NT2/D1 (cell line): ENCODE data around the gene LAMP1.
"Not testable (repeated sequence)": the region's sequence is repeated elsewhere in the genome, so short reads cannot be mapped to it uniquely, and the experiment has no call there.

Experiments
- DNase-seq: peaks from one replicate; pipeline ENCODE4 v3.0.0-alpha.2; 2011; ENCODE audit warnings: low read depth, low spot score
- H3K27me3 ChIP-seq: 2 replicates; pipeline ENCODE4 v1.6.0; 2011; ENCODE audit warnings: mild to moderate bottlenecking; ENCODE audit not compliant: insufficient read length, insufficient read depth
- H3K36me3 ChIP-seq: 2 replicates; pipeline ENCODE4 v1.6.1; 2011; ENCODE audit warnings: mild to moderate bottlenecking, low read length, mixed read lengths; ENCODE audit not compliant: insufficient read depth, insufficient read length
- H3K4me1 ChIP-seq: 2 replicates; pipeline ENCODE4 v1.5.1; 2011; ENCODE audit not compliant: insufficient read depth, insufficient read length
- H3K4me3 ChIP-seq: 2 replicates; pipeline ENCODE4 v1.5.1; 2011; ENCODE audit warnings: low read depth; ENCODE audit not compliant: insufficient read length
- H3K9ac ChIP-seq: 2 replicates; pipeline ENCODE4 v1.6.0; 2011; ENCODE audit warnings: low read depth; ENCODE audit not compliant: insufficient read length
- H3K9me3 ChIP-seq: 2 replicates; pipeline ENCODE4 v1.5.1; 2011; ENCODE audit warnings: mild to moderate bottlenecking, low read length; ENCODE audit not compliant: insufficient read depth
- SUZ12 ChIP-seq: IDR thresholded peaks from 2 replicates; pipeline ENCODE4 v1.6.1; 2011; ENCODE audit not compliant: insufficient read length, insufficient read depth; ENCODE audit errors: extremely low read depth
- YY1 ChIP-seq: IDR thresholded peaks from 2 replicates; pipeline ENCODE4 v1.6.1; 2011; ENCODE audit not compliant: insufficient read length, insufficient read depth
- ZNF274 ChIP-seq: IDR thresholded peaks from 2 replicates; pipeline ENCODE4 v1.6.1; 2011; ENCODE audit warnings: mild to moderate bottlenecking, low read depth, low read length

Gene LAMP1

DNA sequence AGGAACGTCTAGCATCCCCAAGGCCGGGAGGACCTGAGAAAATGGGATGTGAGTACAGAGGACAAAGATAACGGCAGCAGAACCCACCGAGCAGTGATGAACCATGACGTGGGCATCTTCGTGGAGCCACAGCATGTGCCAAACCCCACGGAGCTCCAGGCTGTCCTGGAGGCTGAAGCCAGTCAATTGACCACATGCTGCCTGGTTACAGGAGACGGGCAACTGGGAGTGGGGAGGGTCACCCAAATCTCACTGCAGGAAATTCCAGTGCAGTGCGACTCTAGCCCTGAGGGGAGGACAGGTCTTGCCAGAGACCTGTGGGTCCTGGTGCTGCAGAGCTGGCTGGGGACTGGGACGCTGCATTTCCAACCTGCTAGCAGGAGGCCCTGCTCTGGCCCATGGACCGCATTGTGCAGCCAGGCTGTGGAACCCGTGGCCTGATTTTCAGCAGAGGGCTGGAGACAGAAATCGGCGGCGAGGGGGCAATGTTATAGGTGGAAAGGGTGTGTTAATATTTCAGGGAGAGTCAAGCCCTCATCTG lies 70.1 kb downstream of the LAMP1 start:
- H3K4me1 ChIP-seq, result peaks cover 19% of the 10 kb centered on the region
- H3K9me3 ChIP-seq, result no peaks in the 10 kb centered on the region
- no peak overlapping the region for H3K4me3 ChIP-seq
- no peaks in the 10 kb centered on the region for H3K36me3 ChIP-seq
- H3K9ac ChIP-seq, result no peak overlapping the region
- TF ChIP-seq ZNF274 (no peak), YY1 (no peak), SUZ12 (no peak)
- no peaks in the 10 kb centered on the region for H3K27me3 ChIP-seq
- DNase-seq, result no peak

DNA sequence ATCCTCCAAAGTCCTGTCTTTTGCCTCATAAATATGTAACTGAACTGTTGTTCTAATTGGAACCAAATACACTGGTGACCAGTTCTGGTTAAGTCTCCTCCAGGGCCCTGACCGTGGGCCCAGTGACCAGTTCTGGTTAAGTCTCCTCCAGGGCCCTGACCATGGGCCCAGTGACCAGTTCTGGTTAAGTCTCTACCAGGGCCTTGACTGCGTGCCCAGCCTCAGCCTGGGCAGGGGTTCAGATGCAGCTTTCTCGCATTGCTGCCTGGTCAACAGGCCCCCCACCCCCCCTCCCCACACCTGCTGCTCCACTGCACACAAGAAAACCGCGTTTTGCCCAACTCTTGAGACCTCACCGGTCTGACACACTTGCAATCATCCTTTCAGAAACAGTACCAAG lies 70.7 kb downstream of the LAMP1 start:
- no peaks in the 10 kb centered on the region for H3K27me3 ChIP-seq
- no peak overlapping the region for H3K4me3 ChIP-seq
- DNase-seq, result no peak
- peaks cover 19% of the 10 kb centered on the region for H3K4me1 ChIP-seq
- H3K36me3 ChIP-seq, result no peaks in the 10 kb centered on the region
- H3K9ac ChIP-seq, result no peak overlapping the region
- H3K9me3 ChIP-seq, result no peaks in the 10 kb centered on the region
- TF ChIP-seq YY1 (no peak), ZNF274 (no peak), SUZ12 (no peak)

DNA sequence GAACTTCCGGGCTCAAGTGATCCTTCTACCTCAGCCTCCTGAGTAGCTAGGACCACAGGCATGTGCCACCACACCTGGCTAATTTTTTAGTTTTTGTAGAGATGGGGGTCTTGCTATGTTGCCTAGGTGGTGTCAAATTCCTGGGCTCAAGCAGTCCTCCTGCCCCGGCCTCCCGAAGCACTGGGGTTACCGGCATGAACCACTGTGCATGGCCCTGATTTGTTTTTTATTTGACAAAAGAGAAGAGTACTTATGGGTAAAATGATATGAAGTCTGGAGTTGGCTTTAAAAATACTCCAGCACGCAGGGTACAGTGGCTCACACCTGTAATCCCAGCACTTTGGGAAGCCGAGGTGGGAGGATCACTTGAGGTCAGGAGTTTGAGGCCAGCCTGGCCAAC lies 71.3 kb downstream of the LAMP1 start:
- H3K27me3 ChIP-seq, H3K9me3 ChIP-seq, DNase-seq, H3K36me3 ChIP-seq, H3K4me3 ChIP-seq, H3K9ac ChIP-seq: not testable (repeated sequence)
- H3K4me1 ChIP-seq, result peaks cover 19% of the 10 kb centered on the region

DNA sequence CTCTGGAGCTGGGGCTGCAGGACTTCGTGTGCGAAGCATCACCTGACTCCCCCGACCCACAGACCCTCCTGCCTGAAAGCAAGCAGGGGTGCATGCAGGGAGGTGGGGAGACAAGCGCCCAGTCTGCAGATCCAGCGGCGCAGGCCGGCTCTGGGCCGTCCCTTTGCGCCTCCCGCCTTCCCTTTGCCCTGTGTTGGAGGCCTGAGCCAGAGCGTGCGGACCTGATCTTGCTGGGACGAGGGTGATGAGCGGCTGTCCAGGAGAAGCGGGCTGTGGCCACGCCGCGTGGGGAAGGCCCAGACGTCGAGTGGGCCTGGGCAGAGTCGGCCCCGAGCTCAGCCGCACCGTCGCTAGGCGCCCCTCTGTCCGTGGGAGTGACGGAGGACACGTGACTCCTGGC lies 72.2 kb downstream of the LAMP1 start:
- no peak overlapping the region for H3K4me3 ChIP-seq
- H3K36me3 ChIP-seq, result no peaks in the 10 kb centered on the region
- no peak for TF ChIP-seq YY1
- no peak for TF ChIP-seq ZNF274
- TF ChIP-seq SUZ12, result no peak
- H3K9me3 ChIP-seq, result no peaks in the 10 kb centered on the region
- no peak overlapping the region for H3K9ac ChIP-seq
- DNase-seq, result no peak
- H3K27me3 ChIP-seq, result no peaks in the 10 kb centered on the region
- H3K4me1 ChIP-seq, result peaks cover 19% of the 10 kb centered on the region

DNA sequence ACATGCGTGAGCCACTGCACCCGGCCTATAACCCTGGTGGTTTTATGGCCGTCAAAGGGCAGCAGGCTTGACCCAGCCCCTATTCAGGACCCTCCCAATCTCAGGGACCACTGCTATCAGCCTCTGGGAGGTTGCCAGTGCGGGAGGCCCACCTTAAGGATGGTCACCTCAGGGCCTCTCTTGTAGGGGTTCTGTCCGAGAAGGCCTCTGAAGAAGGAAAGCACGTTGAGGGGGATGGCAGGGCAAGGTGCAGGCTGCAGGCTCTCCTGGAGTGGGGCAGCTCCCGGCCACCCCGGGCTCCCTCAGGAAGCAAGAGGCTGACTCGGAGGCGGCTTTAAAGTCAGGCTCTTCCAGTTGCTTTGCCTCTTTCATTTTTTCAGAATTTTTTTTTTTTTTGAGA lies 72.8 kb downstream of the LAMP1 start:
- H3K9me3 ChIP-seq, result no peaks in the 10 kb centered on the region
- no peak for DNase-seq
- no peak overlapping the region for H3K4me3 ChIP-seq
- H3K27me3 ChIP-seq, result no peaks in the 10 kb centered on the region
- no peaks in the 10 kb centered on the region for H3K36me3 ChIP-seq
- no peak for TF ChIP-seq SUZ12
- no peak for TF ChIP-seq ZNF274
- no peak for TF ChIP-seq YY1
- peaks cover 19% of the 10 kb centered on the region for H3K4me1 ChIP-seq
- no peak overlapping the region for H3K9ac ChIP-seq

DNA sequence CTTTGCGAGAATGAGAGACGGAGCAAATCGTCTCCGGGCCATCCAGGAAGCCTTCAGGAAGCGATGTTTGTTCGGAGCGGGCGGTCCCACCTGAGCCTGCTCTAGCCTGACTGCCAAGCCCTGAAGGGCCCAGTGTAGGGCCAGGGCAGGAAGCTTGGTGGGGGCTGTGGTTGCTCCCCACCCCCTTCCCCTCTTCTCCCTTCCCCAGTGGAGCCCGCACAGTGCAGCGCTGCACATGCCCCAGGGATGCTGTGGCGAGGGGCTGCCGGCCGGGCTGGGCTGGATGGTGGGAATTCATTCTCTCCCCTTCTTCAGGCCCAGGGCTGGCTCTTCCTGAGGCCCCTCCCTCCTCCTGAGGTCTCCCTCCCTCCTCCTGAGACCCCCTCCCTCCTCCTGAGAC lies 74.0 kb downstream of the LAMP1 start:
- no peak overlapping the region for H3K4me3 ChIP-seq
- H3K27me3 ChIP-seq, result no peaks in the 10 kb centered on the region
- no peaks in the 10 kb centered on the region for H3K36me3 ChIP-seq
- DNase-seq, result no peak
- no peaks in the 10 kb centered on the region for H3K9me3 ChIP-seq
- TF ChIP-seq ZNF274 (no peak), SUZ12 (no peak), YY1 (no peak)
- peaks cover 10% of the 10 kb centered on the region for H3K4me1 ChIP-seq
- H3K9ac ChIP-seq, result no peak overlapping the region

DNA sequence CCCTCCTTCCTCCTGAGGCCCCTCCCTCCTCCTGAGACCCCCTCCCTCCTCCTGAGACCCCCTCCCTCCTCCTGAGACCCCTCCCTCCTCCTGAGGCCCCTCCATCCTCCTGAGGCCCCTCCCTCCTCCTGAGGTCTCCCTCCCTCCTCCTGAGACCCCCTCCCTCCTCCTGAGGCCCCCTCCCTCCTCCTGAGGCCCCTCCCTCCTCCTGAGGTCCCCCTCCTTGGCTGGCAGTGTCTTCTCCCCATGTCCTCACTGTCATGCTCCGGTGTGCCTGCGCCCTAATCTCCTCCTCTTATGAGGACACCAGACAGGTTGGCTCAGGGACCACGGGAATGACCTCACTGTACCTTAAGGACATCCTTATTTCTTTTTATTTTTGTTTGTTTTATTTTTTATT lies 74.7 kb downstream of the LAMP1 start:
- not testable (repeated sequence) for H3K4me3 ChIP-seq, DNase-seq, H3K9ac ChIP-seq, H3K27me3 ChIP-seq, H3K36me3 ChIP-seq, H3K4me1 ChIP-seq, H3K9me3 ChIP-seq
